ENCODE data around the gene SOAT1.
A peak's percentile ranks its signal among the peaks of the same experiment; 100 is the strongest.
"Not testable (repeated sequence)": the region's sequence is repeated elsewhere in the genome, so short reads cannot be mapped to it uniquely, and the experiment has no call there.

Gene SOAT1

DNA sequence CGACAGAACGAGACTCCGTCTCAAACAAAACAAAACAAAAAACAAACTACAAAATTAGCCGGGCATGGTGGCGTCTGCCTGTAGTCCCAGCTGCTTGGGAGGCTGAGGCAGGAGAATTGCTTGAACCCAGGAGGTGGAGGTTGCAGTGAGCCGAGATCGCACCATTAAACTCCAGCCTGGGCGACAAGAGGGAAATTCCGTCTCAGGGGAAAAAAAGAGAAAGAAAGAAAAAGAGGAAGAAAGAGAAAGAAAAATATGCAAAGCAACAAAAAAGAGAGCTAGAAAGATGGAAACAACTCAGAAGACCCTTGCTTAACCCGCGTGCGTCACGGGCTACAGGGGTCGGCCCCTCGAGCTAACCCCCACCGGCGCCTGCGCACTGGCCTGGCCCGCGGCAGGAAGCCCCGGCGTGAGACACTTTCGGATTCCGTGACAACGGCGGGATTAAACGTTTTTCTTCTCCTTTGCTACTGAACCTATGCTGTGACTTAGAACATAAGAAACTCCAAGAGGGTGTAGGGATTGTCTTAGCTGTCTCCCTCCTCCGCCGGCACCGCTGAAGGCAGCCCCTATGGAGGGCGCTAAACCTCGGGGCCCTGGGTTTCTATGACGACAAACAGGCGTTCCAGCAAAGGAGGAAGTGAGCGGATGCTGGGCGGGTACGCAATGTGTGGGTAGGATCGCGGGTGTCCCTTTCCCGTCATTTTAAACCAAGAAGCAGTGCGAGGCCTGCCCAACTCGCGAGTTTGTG, 71.9 kb downstream of the SOAT1 start, which contains the start of gene AXDND1:
Gene AXDND1 (plus strand): TSS at position 630 of the 751 bp plus-strand sequence. CDS start 539 bp downstream, outside the sequence.
- peak; percentile 60 for DNase-seq

DNA sequence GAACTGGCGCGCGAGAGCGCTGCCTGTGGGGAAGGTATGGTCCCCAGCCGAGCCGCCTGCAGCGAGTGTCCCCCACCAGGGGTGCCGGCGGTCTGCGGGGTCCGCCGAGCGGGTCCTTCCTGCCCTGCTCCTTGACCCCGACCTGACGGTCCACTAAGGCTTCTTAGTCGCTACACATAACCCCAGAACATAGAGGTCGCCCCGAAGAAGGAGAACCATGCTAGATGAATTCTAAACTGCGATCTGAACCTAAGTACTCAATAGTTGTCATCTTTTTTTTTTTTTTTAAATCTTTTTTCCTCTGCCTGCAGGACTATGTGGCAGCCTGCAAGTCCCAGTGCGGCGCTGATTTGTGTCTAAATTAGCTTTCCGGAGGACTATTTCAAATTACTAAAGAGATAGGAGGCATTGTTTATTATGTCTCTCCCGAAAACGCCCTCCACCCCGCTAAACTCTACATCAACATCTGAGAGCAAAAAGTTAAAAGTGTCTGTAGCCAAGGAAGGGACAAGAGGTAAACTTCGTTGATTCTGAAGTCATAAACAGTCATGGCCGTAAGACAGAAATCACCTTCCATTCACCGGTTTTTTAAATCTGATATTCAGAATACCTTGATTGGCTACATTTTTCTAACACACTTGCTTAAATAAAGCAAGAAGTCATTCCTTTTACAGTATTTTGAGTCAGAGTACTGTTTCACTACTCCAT, 72.7 kb downstream of the SOAT1 start:
- no peak for DNase-seq

DNA sequence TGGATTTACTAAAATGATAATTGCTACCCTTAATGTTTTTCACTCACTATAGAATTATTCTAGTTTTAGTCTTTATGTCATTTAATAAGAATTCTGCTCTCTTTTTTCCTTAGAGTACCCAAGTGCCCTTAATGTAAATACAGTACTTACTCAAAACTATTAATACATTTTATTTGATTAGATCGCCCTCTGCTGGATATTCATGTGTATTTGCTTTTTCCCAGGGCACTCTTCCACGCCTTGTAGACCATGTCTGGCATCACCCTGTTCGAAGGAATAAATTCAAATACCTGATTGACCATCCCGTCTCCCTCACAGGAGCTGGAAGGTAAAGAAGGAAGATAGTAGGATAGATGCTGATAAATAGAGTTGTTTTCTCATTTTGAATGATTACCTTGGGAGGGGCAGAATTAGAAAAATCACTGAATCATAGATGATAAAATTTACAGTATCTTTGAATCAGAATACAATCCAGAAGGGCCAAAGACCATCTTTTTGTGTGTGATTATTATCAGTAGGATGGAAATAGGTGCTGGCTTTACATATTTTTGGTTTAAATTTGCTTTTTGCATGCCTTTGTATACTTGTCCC, 76.2 kb downstream of the SOAT1 start:
- peak; percentile 36 for DNase-seq

DNA sequence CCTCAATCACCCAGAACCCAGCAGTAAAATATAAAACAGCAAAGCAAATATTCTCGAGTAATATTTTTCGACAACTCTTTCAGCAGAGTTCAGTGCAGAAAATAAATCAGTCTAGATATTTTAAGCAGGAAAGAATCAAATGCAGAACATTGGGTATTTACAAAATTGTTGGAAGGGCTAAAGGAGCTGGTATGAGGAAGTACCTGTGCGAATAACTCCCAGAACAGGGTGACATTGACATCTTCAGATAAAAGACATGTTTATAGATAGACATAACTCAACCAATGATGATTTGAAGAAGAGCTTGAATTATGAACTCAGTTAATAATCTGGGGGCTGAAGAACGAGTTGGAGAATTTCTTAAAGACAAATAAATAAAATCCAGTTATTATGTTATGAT, 78.6 kb downstream of the SOAT1 start:
- DNase-seq, result no peak

DNA sequence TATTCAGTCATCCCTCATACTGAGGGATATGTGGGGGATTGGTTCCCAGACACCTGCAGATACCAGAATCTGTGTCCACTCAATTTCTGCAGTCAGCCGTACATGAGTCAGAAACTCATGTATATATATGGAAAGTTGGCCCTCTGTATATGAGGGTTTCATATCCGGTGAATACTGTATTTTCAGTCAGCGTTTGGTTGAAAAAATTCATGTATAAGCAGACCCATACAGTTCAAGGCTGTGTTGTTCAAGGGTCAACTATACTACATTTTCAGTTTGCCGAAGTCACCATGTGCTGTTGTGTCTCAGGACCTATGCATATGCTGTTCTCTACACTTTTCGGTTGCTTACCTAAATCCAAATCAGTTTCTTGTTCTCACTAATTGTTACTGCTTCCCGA, 82.6 kb downstream of the SOAT1 start:
- DNase-seq, result no peak

DNA sequence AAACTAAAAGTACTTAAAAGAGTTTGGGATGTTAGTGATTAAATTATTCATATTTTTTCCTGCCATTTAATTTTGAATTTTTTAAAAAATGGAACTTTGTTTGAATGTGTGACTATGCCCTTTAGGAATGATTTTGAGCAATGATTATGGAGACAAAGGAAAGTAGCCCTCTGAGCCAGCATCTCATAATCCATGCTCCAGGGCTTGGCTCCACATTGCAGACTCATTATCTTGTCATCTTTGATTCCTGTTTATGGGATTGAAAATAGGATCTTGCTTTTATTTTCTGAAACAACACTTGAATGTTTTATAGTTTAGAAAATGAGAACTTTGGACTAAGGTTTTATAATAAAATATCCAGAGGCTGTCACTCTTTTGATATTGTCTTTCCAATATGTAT, 86.7 kb downstream of the SOAT1 start:
- no peak for DNase-seq

DNA sequence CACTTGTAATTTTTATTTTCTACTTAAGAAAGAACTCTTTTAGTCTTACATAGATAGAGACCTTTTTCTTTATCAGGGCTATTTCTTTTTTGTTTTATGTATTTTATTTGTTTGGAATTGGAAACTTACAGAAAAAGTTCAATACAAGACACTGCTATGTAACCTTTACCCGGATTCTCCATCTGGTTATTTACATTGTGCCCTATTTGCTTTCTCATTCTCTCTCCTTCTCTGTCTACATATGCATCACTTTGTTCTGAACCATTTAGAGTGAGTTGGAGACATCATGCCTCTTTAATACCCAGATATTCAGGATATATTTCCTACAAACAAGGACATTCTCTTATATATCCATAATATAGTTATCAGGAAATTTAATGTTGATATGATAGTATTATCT, 90.4 kb downstream of the SOAT1 start:
- DNase-seq, result no peak

DNA sequence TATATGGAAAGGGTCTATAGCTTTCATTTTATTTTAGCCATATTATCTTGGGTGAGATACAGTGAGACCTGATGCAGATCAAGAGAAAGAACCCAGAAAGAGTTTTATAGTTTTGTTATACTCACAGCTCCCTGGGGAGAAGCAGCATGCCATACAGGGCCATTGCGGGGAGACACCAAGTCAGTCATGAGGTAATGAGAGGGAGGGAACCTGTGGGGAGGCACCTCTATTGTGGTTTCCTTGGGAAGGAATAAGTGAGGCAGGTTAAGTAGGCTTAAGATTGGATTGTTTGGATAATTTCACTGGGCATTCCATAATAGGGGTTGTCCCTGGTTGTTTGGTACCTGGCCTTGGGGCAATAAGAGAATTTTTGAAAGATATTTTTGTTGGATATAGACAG, 91.9 kb downstream of the SOAT1 start:
- no peak for DNase-seq

DNA sequence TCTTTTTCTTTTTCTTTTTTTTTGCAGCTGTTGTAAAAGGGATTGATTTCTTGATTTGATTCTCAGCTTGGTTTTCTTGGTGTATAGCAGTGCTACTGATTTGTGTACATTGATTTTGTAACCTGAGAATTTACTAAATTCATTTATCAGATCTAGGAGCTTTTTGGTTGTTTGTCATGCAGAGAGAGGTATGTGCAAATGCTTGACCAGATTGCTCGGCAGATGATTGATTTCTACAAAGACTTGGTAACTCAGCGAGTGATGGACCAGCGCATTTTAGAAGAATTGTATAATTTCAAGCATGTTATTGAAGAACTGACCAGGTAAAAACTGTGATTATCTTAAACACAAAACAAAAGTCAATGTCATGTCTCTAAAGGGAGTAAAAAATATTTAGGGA, 100.1 kb downstream of the SOAT1 start:
- DNase-seq, result no peak

DNA sequence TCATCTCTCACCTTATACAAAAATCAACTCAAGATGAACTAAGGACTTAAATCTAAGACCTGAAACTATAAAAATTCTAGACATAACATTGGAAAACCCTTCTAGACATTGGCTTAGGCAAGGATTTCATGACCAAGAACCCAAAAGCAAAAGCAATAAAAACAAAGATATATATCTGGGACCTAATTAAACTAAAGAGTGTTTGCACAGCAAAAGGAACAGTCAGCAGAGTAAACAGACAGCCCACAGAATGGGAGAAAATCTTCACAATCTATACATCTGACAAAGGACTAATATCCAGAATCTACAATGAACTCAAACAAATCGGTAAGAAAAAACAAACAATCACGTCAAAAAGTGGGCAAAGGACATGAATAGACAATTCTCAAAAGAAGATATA, 105.8 kb downstream of the SOAT1 start:
- not testable (repeated sequence) for DNase-seq

All from SHP77 treated with DMSO at 0.1 percent for 48 hours (cell line).